Stimulated activated CD4-positive, alpha-beta T cell treated with anti-CD3 and anti-CD28 coated beads, Interleukin-1b, Interleukin-23, amount 100 ng/mL, for 4 hours (primary cell): ENCODE data around the gene VPS8.

Experiments
- DNase-seq, 2 donors: peaks; one replicate each; pipeline ENCODE4 v3.0.0-alpha.2; 2020; ENCODE audit warnings: low read depth in 2 of 2

The VPS8 gene

GRCh38 chr3:185090811-185091210, 278.8 kb downstream of the VPS8 start:
- no peak for DNase-seq

- no peak for DNase-seq
Observed at GRCh38 chr3:185093116-185093515, 281.1 kb downstream of the VPS8 start.

- no peak for DNase-seq
Observed at GRCh38 chr3:185094697-185095096, 282.7 kb downstream of the VPS8 start.
